GM18867 (cell line): ENCODE data around the gene ARSI.

Experiments
- ATAC-seq: cut with Tn5 transposase; IDR thresholded peaks from one replicate; pipeline ENCODE4 v1.9.1; 2021; ENCODE audit warnings: mild to moderate bottlenecking, moderate library complexity; ENCODE audit not compliant: unreplicated experiment

The ARSI gene

DNA sequence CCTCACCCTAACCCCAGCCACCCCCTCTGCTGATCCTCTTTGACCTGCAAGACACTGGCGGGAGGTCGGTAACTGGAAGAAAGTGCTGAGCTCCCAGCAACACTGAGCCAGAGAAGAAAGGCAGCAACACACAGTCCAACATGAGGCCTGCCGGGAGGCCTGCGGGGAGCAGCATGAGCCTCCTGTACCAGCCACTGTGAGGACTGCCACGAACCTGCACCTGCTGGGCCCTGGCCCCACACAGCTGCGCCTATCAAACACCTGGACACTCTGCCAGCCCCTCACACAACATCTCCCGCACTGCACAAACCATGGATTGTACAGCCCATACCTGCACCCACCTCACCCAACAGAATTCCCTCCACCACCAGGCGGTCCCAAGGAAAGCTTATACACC lies 31.4 kb downstream of the ARSI start:
- no peak for ATAC-seq

DNA sequence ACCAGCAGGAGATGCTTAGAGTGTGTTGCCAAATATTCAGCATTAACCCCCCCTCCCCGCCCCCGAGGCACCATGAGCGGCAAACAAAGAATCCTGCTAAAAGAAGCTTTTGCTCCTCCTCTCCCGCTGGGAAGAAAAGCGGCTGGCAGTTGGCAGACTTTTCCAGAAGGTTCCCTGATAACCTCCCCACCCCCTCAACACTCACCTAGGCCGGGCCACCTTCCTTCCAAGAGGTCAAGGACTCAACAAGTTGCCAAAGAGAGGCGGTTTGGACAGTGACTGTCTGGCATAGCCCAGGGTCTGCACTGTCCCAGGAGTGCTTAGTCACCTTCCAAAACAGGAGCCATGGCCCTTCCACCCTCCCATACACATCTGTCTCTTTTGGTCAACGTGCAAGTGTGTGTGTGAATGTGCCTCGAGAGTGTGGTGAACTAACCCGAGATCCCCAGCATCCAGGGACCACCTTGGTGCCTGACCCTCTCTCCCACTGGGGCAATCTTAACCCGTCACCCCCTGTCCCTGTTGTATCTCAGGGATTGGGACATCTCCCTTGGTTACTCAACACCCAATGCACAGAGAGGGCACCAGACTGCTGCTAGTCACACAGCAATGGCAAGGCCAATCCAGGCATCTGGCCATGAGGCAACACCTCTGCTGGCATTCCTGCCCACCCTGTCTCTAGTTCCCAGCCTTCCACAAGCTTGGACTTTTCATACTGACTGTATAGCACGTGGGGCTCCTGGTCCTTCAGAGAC lies 32.0 kb downstream of the ARSI start:
- ATAC-seq = no peak

DNA sequence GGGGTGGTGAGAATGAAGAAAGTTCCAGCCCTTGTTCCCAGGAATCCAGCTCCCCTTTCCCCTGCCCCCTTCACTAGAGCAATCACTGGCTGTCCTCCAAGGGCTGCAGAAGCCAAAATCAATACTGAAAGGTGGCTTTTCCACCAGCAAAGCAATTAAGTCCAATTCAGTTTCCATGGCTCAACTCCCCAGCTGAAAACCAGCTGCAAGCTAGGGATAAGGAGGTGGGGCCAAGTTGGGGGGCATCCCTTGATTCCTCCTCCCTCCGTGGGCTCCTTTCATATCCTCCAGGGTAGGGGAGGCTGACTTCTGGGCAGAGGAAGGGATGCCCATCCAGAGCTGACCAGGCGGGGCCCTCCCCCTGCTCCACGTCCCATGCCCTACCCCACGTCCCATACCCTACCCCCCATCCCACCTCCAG lies 35.8 kb downstream of the ARSI start:
- ATAC-seq = no peak

DNA sequence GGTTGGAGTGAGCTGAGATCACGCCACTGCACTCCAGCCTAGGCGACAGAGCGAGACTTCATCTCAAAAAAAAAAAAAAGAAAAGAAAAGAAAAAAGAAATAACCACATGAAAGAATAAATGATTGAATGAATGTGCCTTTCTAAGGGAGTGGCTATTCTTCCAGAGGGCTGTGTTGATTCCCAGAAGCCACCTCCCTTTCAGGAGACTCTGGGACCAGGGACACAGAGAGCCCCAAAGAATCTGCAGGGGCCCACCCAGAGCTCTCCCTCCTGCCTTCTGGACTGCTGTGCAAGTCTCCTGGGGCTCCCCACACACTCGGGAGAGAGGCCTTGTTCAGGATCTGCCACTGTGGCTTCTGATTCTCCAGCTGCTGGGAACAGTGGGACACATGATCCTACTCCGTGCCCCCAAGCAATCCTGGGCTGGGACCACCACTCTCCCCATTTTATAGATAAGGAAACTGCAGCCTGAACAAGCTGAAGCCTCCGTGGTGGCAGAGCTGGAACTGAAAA lies 36.8 kb downstream of the ARSI start:
- no peak for ATAC-seq

DNA sequence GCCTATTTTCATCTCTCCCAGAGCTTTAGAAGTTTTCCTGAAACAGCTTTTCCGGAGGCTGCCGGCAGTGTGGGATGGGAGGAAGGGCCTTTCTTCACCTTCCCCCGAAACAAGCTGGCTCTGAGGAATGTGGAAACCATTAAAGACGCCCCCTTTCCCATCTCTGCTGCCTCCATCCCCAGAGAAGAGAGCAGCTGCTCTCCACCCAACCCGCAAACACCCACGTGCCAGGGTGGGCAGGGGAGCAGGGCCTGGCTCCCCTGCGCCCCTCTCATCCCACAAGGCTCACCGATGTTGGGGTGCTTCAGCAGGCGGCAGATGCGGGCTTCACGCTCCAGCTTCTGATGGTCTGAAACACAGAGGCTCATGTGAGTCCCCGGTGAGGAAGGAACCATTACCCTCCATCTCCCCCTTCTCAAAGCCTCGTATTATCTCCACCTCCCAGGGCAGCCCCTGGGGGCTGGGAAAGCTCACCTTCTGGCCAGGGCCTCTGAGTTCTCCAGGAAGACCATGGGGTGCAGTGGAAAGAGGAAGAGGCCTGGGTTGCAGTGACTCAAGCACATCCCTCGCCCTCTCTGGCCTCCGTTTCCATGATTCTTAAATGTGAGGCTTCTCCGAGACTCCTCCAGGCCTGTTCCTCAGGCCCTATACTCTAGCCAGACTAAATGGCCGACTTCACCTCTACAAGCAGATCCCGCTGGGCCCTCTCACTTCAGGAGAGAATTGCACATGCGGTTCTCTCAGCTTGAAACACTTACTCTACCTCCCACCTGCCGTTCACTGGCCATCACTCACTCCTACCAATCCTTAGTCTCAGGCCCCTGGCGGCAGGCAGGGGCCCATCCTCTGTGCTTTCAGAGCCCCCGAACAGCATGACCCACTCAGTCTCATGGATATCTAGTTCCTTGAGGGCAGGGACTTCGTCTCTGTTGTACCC lies 37.8 kb downstream of the ARSI start:
- no peak for ATAC-seq

DNA sequence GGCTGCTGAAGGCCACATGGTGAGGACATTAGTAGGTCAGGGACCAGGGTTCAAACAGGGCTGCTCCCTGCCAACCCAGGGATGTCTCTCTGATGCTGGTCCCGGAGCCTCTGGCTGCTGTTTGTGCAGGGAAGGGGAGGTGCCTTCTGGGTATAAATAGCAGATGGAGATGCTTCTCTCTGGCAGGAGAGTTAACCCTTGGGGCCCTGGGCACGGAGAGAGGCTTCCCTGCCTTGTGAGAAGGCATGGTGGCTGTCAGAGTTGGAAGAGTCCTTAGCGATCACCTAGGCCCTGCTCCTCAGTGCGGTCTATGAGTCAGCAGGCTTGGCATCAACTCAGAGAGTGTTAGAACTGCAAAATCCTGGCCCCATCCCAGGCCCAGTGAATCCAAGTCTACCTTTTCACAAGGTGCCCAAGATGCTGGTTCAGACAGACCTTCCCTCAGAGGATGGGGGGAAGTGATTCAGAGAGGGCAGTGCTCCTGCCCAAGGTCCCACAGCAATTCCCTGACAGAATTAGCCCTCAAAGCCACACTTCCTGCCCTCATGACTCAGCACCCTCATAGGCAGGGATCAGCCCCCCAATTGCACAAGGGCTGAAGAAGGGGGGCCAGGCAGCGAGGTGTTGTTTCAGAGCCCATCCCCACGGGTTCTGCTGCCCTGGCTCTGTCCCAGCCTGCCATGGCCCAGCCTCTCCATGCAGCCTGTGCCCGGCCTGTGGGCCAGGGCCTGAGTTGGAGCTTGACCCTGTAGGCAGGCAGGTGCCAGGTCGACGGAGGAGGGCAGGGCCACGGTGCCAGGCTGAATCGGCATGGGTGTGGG lies 38.7 kb downstream of the ARSI start:
- ATAC-seq = no peak

DNA sequence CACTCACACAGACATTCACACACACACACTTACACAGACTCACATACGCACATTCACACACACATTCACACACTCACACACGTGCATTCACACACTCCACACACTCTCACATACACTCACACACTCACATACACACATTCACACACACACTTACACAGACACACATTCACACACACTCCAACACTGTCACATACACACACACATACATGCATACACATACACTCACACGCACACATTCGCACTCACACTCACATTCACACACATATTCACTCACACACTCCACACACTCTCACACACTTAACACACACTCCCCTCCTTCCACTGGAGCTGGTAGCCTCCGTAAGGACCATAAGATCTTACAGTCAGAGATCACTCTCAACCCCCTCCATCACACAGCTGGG lies 39.3 kb downstream of the ARSI start:
- ATAC-seq = no peak

DNA sequence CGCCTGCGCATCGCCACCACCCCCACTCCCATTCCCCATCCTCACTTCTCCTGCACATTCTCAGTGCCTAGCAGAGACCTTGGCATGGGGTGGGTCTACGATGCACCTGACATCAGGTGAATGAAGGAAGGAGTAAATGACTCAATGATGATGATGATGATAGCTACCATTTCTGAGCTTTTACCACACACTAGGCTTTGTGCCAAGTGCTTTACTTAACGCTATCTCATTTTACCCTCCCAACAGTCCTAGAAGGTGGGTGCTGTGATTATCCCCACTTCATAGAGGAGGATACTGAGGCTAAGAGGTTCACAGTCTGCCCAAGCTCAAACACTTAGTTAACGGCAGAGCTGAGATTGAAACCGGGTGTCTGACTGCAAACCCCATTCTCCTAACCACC lies 40.2 kb downstream of the ARSI start:
- no peak for ATAC-seq

DNA sequence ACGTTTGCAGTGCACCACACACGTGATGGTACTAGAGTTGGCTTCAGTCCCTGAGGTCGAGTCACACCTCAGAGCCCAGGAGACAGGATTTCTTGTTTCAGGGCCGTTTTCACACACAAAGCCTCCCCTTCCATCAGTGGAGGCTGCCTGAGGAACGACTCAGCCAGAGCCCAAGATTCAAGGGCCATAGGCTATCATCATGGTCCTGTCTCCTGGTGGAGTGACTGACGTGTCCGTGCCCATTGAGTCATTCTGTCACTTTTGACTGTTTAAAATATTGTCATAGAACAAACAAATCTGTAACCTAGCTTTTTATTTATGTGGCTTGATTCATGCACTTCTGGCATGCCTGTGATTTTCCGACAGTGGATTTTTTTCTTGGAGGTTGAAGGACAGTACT lies 41.5 kb downstream of the ARSI start:
- no peak for ATAC-seq

DNA sequence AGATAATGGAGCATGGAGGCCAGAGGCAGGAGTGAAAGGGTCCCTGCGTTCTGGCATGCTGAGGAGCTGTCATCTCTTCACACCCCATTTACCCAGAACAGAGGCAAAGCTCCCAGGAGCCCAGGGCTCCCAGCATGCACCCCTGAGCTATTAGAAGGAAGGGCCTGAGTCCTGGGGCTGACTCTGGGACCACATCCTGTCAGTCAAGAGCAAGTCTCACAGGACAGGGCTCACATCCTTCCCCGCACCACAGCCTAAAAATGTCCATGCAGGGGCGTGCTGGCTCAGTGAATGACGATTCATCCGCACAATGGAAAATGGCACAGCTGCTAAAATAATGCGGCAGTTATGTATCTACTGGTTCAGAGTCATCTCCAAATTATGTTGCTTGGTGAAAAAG lies 44.6 kb downstream of the ARSI start:
- no peak for ATAC-seq

DNA sequence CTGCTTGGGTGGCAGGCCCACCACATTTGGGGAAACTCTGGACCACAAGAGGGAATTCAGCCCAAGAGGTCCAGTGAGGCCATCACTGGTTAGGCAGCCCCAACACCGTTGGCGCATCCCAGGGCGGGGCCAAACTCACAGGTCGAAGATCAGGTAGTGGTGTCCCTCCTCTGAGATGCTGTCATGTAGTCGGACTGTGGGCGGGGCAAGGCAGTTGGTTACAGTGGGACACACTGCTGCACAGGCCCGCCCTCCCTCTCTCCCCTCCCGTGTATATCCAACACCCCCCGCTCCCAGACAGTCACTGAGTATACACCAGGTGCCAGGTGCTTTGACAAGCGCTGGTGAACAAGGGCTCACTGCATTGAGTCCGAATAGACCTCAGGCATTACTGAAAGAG lies 45.3 kb downstream of the ARSI start:
- no peak for ATAC-seq

DNA sequence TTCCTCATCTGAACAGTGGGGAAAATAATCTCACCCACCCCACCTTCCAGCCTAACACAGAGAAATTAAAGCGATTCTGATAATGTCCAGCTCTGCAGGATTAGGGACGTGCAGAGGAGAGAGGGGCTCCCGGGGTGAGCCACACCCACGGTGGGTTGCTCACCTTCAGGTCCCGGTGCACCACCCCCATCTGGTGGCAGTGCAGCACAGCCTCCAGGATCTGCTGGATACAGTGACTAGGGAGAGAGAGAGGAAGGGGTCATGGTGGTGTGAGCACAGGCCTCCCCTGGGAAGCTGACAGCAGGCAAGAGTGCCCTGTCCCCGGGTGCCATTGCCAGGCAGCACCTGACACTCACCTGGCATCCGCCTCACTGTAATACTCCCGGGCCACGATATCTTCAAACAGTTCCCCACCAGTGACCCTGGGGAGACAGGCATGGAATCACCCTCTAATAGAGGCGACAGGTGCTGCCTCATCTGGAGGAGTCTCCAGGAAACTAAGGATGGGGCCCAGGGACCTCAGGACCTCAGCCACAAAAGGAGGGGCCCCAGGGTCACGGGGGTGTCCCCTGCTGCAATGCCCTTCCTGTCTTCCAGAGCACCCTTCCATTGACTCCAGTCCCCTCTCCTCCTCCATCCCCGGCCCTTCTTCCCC lies 46.2 kb downstream of the ARSI start:
- no peak for ATAC-seq

DNA sequence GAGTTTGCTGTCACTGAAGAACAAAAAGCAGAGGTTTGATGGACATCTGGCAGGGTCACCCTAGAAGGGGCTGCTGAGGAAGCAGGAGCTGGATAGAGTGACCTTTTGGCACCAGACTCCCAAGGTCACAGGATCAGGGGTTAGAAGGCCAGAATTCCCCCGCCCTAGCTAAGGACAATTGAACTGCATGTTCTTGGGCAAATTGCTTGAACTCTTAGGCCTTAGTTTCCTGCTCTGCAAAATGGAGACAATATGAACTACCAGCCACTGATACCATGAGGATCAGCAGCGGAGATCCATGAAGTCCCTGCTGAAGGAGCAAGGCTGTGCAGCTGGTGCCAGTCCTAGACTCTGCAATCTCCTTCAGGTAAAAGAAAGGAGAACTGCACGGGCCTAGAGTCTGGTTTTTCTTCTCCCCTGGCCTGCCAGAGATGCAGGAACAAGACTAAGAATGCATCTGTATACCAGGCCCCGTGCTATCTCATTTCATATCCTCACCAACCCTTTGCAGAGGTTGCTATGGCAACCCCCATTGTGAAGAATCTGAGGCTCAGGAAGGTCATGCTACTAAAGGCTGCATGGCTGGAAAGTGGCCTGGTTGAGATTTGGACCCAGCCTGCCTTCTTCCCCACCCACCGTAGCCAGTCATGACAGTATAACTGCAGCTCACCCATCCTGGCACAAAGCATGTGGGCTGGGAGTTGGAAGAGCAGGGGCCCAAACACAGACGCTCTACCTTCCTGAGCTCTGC lies 46.9 kb downstream of the ARSI start:
- ATAC-seq = no peak

DNA sequence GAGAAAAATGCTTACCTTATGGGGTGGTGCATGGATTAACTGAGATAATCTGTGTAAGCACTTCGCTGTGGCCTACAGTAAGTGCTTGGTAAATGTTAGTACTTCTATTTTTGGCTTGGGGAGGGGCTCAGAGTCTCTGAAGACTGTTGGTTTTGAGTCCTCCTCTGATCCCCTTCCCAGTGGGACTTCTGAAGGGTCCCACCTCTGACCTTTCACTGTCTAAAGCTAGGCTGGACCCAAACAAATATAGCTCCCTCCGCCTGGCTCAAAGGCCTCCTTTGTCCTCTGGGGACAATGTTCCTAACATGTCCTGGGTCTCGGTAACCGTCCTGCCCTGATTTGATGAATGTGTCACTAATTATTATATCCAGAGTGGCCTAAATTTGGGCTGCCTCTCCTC lies 47.9 kb downstream of the ARSI start:
- ATAC-seq = no peak

DNA sequence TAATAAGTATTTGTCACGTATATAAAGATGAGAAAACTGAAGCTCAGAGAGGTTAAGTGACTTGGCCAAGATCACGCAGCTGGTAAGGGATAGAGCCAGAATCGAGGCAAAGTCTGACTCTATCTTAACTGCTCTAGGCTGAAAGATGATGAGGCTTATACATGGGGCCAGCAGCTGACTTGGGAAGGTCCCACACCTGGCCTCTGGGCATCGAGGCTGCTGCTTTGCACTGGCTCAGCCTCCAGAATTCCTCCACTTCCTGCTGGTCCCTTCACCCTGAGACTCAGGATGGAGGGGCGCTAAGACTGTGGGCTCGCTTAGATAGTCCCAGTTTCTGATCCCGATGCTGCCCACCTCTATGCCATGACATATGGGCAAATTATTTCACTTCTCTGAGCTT lies 48.3 kb downstream of the ARSI start:
- ATAC-seq = no peak

DNA sequence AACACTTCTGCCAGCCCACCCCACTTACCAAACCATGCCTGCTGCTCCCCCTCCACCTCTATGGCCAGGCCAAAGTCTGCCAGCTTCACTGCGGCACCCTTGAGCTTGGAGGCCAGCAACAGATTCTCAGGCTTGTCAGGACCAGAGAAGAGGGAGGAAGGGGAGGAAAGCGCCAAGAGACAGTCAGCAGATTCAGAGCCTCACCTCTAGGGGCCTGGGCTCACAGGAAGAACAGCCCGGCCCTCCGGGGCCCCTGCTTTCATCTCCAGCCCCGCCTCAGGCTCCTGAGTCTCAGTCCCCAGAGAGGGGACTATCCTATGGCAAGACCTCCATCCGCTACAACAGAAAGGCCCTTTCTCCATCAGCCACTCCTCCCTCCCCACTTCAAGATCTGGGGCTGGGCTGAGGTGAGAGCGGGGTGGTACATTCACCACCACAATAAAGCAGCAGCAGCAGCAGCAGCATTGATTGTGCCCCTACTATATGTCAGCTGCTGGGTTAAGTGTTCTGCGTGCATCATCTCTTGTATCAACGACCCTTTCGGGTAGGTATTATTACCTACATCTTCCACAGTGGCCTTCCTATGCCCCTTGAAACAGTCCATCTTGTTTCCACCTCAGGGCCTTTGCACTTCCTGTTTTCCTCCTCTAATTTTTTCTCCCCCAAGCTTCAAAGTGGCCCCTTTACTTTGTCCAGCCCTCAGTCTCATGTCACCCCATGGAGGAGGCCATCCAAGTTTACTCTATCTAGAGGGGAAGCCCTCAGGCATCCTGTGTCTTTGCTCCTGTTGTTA lies 49.1 kb downstream of the ARSI start:
- no peak for ATAC-seq

DNA sequence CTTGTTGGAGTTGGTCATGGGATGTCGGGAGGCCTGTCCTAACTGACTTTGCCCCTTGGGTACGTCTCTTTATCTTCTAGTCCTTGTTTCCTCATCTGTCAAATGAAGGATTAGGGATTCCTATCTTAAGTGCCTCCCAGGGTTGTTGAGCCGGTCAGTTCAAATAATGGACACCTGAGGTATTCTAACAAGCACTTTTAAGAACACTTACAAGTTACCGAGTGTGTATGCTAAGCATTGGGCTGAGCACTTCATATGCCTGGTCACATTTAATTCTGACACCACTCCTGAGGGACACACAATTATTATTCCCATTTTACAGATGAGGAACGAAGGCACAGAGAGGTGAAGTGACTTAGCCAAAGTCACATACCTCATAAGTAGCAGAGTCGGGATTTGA lies 50.2 kb downstream of the ARSI start:
- no peak for ATAC-seq

DNA sequence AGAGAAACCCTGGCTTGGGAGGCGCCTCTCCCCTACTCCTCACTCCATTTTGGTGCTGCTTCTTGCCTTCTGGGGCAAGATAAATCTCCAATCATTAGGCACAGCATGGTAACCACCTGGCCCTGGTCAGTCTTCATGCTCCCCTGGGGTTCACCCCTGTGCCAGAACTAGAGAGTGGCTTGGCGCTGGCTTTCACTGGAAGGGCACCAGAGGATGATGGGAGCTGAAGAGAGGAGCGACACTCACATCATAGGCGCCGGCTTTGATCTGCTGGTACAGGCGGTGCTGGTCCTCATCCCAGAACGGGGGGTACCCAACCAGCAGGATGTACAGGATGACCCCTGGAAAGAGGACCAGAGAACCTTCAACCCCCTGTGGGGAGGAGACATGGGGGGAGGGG lies 51.2 kb downstream of the ARSI start:
- no peak for ATAC-seq

DNA sequence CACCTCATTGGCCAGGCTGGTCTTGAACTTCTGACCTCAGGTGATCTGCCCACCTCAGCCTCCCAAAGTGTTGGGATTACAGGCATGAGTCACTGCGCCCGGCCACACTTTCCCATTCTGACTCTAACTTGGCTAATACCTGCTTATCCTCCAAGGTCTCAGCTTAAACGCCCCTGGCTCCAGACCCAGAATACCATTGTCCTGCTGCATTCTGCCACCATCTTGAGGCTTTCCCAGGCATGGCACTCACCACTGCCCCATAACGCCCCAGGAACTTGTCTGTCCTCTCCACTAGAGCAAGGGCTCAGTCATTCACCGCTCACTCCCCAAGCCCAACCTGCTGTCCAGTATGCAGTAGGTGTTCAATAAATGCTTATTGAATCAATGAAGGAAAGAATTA lies 53.0 kb downstream of the ARSI start:
- no peak for ATAC-seq
